GM12878 (cell line): ENCODE results near the gene FAM167B. TPM values are rescaled to one million over a fixed set of nuclear protein-coding genes. Genes with fewer than 3 reads are reported as not detected.

Source experiments
- EED ChIP-seq: sonication (generic); IDR thresholded peaks from 2 replicates; pipeline ENCODE4 v1.6.1; 2016; ENCODE audit warnings: antibody characterized with exemption, low read depth
- GABPA ChIP-seq: IDR thresholded peaks from 2 replicates; pipeline ENCODE4 v1.6.1; 2014; ENCODE audit warnings: antibody characterized with exemption, low read depth, mild to moderate bottlenecking, inconsistent platforms
- JUND ChIP-seq: IDR thresholded peaks from 2 replicates; pipeline ENCODE4 v1.6.1; 2012; ENCODE audit warnings: low read depth, mild to moderate bottlenecking, low read length, improper control_type of control experiment, moderate library complexity
- LARP7 ChIP-seq: fragments of 450-650 bp; IDR thresholded peaks from 2 replicates; pipeline ENCODE4 v1.6.1; 2017; ENCODE audit warnings: mild to moderate bottlenecking
- NR2C1 ChIP-seq: fragments of 450-650 bp; IDR thresholded peaks from 2 replicates; pipeline ENCODE4 v1.6.1; 2017; ENCODE audit warnings: antibody characterized with exemption, mild to moderate bottlenecking, moderate library complexity
- NR2F1 ChIP-seq: fragments of 450-650 bp; conservative IDR thresholded peaks from 2 replicates; pipeline ENCODE4 v1.6.1; 2017; ENCODE audit warnings: mild to moderate bottlenecking
- SIX5 ChIP-seq: IDR thresholded peaks from 2 replicates; pipeline ENCODE4 v1.6.1; 2011; ENCODE audit warnings: mild to moderate bottlenecking, low read depth, low read length, moderate library complexity; ENCODE audit not compliant: severe bottlenecking
- SP1 ChIP-seq: IDR thresholded peaks from one replicate; pipeline ENCODE4 v1.6.1; 2011; ENCODE audit warnings: low read depth, low read length
- TARDBP ChIP-seq: IDR thresholded peaks from 2 replicates; pipeline ENCODE4 v1.6.1; 2016; ENCODE audit warnings: borderline replicate concordance
- YY1 ChIP-seq: IDR thresholded peaks from 2 replicates; pipeline ENCODE4 v1.6.1; 2011; ENCODE audit warnings: low read depth, mild to moderate bottlenecking, low read length
- polyA plus RNA-seq, 11 experiments: library from polyadenylated mRNA; depleted of rRNA in 4 of 11; unstranded in 6 of 11; stranded (reverse) in 5 of 11; fragments of >200 nt; fragmentation: Nextera tagmentation in 4 of 11; fragmentation: Illumina TruSeq in 1 of 11; extraction: Ambion mirVana in 4 of 11; extraction: Trizol in 1 of 11; gene quantifications; 1 replicate in 1 of 11; 2 replicates in 10 of 11; pipeline versions ENCODE4 v1.2.1 to v1.2.3, GENCODE V29; 2011 to 2016; ENCODE audit warnings: inconsistent platforms in 2 of 11, missing spikeins in 2 of 11, low read depth in 1 of 11
- total RNA-seq, 4 experiments: library from RNA; depleted of rRNA in 3 of 4; stranded (reverse); fragments of >200 nt in 3 of 4; fragmentation: Illumina TruSeq in 1 of 4; extraction: Trizol in 1 of 4; gene quantifications; 2 replicates each; pipeline versions ENCODE4 v1.2.1 to v1.2.3, GENCODE V29; 2013 to 2021
- TF ChIP-seq, protein P1 (sequence below): IDR thresholded peaks from 2 replicates; pipeline ENCODE4 v1.6.1; 2012; ENCODE audit warnings: improper control_type of control experiment, low read depth, low read length; ENCODE audit not compliant: insufficient replicate concordance

The FAM167B gene
- total and polyA plus RNA-seq, 10 of the 15 experiments (the other 5 are each of a cell fraction or from before 2014, with no cell fraction given), result 0.07 to 1.2 (median 0.36) TPM; not detected in 2

DNA sequence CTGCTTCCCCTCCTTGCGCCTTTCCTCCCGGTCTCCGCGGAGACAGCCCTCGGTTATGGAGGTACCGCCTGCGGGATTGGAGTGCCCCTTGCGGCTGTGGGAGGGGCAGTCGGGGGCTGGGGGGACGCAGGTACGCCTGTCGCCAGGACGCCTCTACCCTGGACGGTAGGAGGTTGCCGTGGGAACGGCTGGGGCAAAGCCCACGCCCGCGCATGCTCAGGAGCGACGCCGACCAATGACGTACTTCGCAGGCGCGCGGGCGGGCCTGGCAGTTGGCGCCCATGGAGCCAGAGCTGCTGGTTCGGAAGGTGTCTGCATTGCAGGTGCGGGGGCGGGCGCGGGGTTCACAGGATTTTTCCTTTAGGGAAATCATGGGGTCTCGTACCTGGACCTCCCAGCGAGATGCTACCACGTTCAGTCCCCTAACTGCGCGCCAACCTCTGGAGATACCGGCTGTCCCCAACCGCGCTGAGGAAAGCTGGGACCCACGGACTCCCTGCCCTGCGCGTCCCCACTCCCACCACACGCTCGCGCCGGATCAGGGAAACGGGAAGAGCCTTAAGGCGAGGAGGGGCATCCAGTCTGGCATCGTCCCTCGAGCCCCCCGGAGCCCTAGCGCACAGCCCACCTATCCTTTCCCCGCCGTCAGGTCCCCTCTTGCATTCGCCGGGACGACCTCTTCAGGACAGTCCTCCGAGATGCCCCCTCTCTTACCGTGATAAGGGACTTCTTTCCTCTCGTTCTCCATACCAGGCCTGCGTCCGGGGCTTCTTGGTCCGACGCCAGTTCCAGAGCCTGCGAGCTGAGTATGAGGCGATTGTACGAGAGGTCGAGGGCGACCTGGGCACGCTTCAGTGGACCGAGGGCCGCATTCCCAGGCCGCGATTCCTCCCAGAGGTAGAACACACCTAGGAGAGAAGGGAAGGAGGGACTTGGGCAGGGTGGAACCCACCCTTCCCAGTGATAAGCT lies 41.3 kb upstream of the FAM167B start, which contains the start of gene IQCC (continued):
- TF ChIP-seq GABPA, result no peak
- TF ChIP-seq, protein P1, sequence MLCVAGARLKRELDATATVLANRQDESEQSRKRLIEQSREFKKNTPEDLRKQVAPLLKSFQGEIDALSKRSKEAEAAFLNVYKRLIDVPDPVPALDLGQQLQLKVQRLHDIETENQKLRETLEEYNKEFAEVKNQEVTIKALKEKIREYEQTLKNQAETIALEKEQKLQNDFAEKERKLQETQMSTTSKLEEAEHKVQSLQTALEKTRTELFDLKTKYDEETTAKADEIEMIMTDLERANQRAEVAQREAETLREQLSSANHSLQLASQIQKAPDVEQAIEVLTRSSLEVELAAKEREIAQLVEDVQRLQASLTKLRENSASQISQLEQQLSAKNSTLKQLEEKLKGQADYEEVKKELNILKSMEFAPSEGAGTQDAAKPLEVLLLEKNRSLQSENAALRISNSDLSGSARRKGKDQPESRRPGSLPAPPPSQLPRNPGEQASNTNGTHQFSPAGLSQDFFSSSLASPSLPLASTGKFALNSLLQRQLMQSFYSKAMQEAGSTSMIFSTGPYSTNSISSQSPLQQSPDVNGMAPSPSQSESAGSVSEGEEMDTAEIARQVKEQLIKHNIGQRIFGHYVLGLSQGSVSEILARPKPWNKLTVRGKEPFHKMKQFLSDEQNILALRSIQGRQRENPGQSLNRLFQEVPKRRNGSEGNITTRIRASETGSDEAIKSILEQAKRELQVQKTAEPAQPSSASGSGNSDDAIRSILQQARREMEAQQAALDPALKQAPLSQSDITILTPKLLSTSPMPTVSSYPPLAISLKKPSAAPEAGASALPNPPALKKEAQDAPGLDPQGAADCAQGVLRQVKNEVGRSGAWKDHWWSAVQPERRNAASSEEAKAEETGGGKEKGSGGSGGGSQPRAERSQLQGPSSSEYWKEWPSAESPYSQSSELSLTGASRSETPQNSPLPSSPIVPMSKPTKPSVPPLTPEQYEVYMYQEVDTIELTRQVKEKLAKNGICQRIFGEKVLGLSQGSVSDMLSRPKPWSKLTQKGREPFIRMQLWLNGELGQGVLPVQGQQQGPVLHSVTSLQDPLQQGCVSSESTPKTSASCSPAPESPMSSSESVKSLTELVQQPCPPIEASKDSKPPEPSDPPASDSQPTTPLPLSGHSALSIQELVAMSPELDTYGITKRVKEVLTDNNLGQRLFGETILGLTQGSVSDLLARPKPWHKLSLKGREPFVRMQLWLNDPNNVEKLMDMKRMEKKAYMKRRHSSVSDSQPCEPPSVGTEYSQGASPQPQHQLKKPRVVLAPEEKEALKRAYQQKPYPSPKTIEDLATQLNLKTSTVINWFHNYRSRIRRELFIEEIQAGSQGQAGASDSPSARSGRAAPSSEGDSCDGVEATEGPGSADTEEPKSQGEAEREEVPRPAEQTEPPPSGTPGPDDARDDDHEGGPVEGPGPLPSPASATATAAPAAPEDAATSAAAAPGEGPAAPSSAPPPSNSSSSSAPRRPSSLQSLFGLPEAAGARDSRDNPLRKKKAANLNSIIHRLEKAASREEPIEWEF, result no peak
- no peak for TF ChIP-seq NR2F1
- TF ChIP-seq EED, result no peak; the same call in 1 of the 2 replicates
- no peak for TF ChIP-seq SP1
- TF ChIP-seq LARP7, result no peak; the same call in 1 of the 2 replicates
- TF ChIP-seq YY1, result peak; percentile 86
- TF ChIP-seq SIX5, result peak; percentile 21
- TF ChIP-seq NR2C1, result no peak
- no peak for TF ChIP-seq TARDBP
- no peak for TF ChIP-seq JUND
